T follicular helper cell (primary cell): ENCODE results near the gene PCSK6.
"Not testable (repeated sequence)": the region's sequence is repeated elsewhere in the genome, so short reads cannot be mapped to it uniquely, and the experiment has no call there.

Source experiments
- DNase-seq: peaks from one replicate; pipeline ENCODE4 v3.0.0-alpha.2; 2020; ENCODE audit warnings: low read depth

Gene PCSK6

GRCh38 chr15:101307048-101307896 is 182.2 kb downstream of the PCSK6 start:
- DNase-seq: no peak

DNA sequence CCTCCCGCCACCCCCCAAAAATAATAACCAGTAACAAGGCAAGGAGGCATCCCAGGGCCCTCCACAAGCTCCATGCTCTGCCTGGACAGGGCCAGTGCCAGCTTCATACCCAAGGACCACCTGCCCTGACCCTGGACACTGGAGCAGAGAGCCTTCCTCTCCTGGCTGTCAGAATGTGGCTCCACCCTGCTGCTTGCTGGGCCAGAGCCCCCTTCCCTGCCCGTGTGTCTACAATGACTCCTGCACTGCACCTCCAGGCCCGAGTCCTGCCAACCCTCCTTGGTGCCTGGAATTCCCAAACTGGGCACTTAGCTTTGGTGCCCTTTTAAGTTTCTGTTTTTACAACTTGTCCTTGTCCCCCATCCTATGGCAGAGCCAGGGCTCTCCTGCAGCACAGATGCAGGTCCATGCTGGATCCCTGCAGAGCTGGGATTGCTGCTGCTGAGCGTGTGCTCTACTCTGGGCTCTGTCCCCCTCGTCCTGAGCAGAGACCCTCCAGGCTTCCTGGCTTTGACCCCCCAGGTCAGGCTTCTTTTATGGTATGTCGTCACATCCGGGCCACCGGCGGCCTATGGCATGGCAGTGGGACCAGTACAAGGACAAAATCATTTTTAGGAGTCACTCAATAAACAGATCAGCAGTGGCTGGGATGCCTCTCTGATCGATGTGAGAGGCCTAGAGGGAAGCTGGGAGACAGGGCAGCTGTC is 183.0 kb downstream of the PCSK6 start:
- no peak for DNase-seq

DNA sequence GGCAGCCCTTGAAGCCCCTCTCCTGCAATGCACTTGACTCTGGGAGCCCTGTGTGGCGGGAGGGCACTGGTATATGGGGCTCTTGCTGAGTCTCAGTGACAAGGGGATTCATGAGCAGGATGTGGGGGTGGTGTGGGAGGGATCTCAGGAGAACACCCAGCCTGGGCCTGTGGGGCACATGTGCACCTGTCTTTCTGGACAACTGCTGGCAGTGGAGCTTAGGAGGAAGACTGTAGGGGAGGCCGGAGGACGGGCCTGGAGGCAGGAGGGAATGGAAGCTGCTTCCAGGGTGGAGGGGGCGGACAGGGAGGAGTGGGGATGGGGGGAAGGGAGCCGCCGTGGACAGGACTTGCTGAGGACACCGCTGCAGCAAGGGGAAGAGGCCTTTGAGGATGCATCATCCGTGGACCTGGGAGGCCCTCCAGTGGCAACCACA is 183.7 kb downstream of the PCSK6 start:
- DNase-seq: no peak

DNA sequence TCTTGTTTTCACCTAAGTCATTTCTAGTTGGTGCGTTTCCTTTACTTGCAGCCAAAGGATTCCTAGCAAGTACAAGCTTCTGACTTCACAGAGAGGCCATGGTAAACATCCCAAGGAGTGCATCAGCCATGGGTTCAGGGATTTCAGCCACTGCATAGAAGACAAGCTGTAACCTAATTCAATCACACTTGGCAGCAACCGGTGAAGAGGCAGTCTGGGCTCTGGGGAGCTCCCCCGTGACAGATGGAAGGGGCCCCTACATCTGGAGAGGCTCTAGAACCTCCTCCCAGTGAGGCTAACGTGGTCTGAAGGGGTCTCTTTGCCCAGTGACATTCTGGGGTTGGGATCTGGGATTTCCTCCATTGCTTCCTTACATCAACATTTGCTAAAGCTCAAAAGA is 186.1 kb downstream of the PCSK6 start:
- DNase-seq: no peak

- no peak for DNase-seq
These were observed 192.8 kb downstream of the PCSK6 start for GRCh38 chr15:101296418-101297405.

DNA sequence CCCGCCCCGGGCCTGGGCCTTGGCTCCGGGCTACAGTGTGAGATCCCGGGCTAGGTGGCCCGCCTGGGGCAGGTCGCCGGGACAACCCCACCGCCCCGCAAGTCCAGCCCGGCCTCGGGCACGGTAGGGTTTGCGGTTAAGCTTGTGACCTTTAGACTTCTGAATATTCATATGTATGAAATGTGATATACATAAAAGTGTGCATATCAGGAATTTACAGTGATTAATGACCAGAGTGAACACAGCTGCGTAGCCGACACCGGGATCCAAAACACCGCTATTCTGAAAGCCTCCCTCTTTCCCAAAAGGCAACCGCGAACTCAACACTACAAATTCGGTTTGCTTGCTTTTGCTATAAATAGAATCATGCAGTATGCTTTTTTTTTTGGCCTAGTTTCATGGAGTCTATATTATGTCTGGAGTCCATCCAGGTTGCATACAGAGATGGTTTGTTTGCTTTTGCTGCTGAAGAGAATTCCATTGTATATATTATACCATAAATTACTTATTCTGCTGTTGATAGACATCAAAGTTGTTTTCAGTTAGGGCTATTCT is 193.8 kb downstream of the PCSK6 start:
- no peak for DNase-seq

- DNase-seq: peak; percentile 97
These were observed 194.5 kb downstream of the PCSK6 start, which contains the start of gene SNRPA1 for GRCh38 chr15:101294731-101295606. Gene SNRPA1, minus strand, starts transcription at chr15:101295248. Its CDS starts 70 bp downstream, at chr15:101295178.

DNA sequence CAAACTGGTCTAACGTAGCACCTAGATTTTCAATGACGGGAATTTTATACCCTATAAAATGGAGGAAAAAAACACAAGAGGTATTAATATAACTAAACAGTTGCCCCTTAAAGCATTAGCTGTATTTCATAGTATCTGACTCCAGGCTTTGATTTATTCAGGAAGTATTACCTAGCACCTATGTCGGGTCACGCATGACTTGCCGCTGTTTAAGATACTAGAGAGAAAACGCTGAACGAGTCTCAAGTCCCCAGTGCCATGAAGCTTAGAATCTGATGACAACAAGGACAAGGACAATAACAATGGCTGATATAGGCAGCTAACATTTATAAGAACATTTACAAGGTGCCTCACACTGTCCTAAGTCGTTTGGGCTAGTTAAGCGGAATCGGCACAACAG is 196.4 kb downstream of the PCSK6 start:
- no peak for DNase-seq

DNA sequence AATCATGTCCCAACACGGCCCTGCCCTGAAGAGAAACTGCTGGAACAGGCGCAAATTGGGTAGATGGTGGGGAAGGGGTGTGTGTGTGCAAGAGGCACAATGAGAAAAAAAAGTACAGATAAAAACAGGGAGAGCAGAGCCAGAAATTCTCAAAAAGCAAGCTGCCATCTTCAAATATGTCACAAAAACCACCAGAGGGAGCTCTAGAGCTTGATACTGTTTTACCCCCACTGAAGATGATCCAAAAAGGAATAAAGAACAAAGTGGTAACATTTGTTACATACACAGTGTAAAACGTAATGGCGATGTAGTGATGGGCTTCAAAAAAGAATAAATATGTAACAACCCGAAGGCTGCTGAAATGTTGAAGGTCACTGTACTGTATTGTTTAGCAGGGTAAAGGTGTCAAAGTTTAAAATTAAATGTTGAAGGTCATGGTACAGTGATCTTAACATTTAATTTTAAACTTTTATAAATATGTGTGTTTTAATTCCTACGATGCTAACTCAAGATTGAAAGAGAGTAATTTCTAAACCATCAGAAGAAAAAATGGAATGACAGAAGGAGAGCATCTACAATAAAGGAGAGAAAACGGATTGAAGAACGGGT is 200.5 kb downstream of the PCSK6 start:
- DNase-seq: no peak

- not testable (repeated sequence) for DNase-seq
These were observed 202.2 kb downstream of the PCSK6 start for GRCh38 chr15:101287342-101287741.

- DNase-seq: no peak
These were observed 202.9 kb downstream of the PCSK6 start for GRCh38 chr15:101286471-101287114.

GRCh38 chr15:101283931-101284330 is 205.6 kb downstream of the PCSK6 start:
- no peak for DNase-seq

DNA sequence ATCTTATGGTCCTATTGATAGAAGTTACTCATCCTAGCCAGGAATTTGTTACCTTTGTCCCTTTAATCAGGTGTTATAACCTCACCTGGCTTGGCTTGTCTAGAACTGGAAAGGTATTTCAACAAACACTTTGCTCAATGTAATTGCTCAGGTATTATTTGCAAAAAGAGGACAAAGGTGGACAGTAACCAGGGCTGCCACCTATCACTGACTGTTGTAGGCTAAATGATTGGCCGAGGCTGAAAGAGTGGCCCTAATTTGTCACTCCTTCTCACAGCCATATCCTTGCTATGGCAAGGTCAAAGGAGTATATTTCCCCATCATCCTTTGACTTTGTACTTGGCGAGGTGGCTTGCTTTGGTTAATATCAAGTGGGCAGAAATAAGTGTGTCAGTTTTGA is 209.5 kb downstream of the PCSK6 start:
- no peak for DNase-seq

DNA sequence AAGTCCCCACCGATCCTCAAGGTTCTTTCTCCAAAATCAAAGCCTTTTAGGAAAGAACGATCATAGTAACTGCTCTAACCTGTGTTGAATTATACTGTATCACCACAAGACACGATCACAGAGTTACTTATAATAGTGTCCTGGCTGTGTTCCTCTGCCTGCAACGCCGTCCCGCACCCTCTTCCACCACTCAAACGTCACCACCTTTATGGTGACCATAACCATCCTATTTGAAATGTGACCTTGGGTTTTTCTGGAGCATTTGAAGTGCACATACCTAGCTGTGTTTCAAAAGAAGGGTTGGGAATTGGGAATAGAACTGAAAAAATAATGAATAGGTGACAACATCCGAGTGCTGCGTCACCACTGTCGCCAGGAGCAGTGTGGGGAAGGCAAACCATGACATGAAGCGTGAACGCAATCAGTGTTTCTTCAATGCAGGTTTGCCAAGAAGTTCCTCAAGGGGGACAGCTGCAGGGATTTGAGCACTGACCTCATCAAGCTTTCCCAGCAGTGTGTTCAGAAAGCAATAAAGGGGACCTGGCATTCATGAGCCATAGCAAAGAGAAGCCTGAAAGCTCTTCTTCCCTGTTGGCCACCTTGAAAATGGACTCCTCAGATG is 211.5 kb downstream of the PCSK6 start:
- DNase-seq: no peak

- DNase-seq: peak; percentile 84
These were observed 212.3 kb downstream of the PCSK6 start, which contains the start of gene SELENOS for GRCh38 chr15:101277038-101277822. Gene SELENOS, minus strand, starts transcription at chr15:101277485. Its CDS starts 68 bp downstream, at chr15:101277417.

GRCh38 chr15:101276501-101277037 is 212.9 kb downstream of the PCSK6 start:
- DNase-seq: no peak

GRCh38 chr15:101275018-101275417 is 214.5 kb downstream of the PCSK6 start:
- DNase-seq: no peak

- DNase-seq: no peak
These were observed 216.0 kb downstream of the PCSK6 start for GRCh38 chr15:101273534-101273933.
